OCI-LY1 (cell line): ENCODE results near the gene INPP5A.

ENCODE experiments used
- H2AFZ ChIP-seq: fragments of 200-600 bp; sonication (generic), shearing (Covaris generic); 2 replicates; pipeline ENCODE4 v1.6.0; 2014; ENCODE audit warnings: antibody characterized with exemption, mild to moderate bottlenecking, low read length
- H3F3A ChIP-seq: fragments of 200-600 bp; sonication (generic), shearing (Covaris generic); 2 replicates; pipeline ENCODE4 v1.6.0; 2014; ENCODE audit warnings: mild to moderate bottlenecking, antibody characterized with exemption, low read length, moderate library complexity; ENCODE audit not compliant: insufficient read depth
- H3K27ac ChIP-seq: fragments of 200-600 bp; sonication (generic); 2 replicates; pipeline ENCODE4 v1.5.1; 2014; ENCODE audit warnings: low read length, mixed run types, mild to moderate bottlenecking, low read depth; ENCODE audit not compliant: poor library complexity, severe bottlenecking
- H3K27me3 ChIP-seq: fragments of 200-600 bp; sonication (generic); 2 replicates; pipeline ENCODE4 v1.6.0; 2014; ENCODE audit warnings: antibody characterized with exemption, mild to moderate bottlenecking, low read length, moderate library complexity; ENCODE audit not compliant: insufficient read depth
- H3K36me3 ChIP-seq: fragments of 200-600 bp; sonication (generic); 2 replicates; pipeline ENCODE4 v1.6.1; 2014; ENCODE audit warnings: mild to moderate bottlenecking, antibody characterized with exemption, low read length, moderate library complexity, mixed read lengths; ENCODE audit not compliant: insufficient read depth
- H3K4me1 ChIP-seq: fragments of 200-600 bp; sonication (generic); 2 replicates; pipeline ENCODE4 v1.5.1; 2014; ENCODE audit warnings: mild to moderate bottlenecking, low read length, moderate library complexity; ENCODE audit not compliant: insufficient read depth, severe bottlenecking
- H3K4me2 ChIP-seq: fragments of 200-600 bp; sonication (generic), shearing (Covaris generic); 2 replicates; pipeline ENCODE4 v1.6.1; 2014; ENCODE audit warnings: low read length
- H3K4me3 ChIP-seq: fragments of 200-600 bp; sonication (generic); 2 replicates; pipeline ENCODE4 v1.5.1; 2014; ENCODE audit warnings: low read length, low read depth, mild to moderate bottlenecking, mixed read lengths; ENCODE audit not compliant: poor library complexity, severe bottlenecking
- H3K79me2 ChIP-seq: fragments of 200-600 bp; shearing (Covaris generic); 2 replicates; pipeline ENCODE4 v1.6.1; 2016; ENCODE audit warnings: mixed run types, low read length, mixed read lengths; ENCODE audit not compliant: insufficient read depth
- H3K9ac ChIP-seq: fragments of 200-600 bp; sonication (generic), shearing (Covaris generic); 2 replicates; pipeline ENCODE4 v1.6.1; 2014; ENCODE audit warnings: mild to moderate bottlenecking, low read length, mixed read lengths
- H3K9me2 ChIP-seq: fragments of 200-600 bp; sonication (generic), shearing (Covaris generic); 2 replicates; pipeline ENCODE4 v1.6.1; 2014; ENCODE audit warnings: low read depth, mild to moderate bottlenecking, low read length, mixed read lengths
- H3K9me3 ChIP-seq: fragments of 200-600 bp; shearing (Covaris generic); 2 replicates; pipeline ENCODE4 v1.6.1; 2014; ENCODE audit warnings: low read length, mixed read lengths
- H4K20me1 ChIP-seq: fragments of 200-600 bp; sonication (generic), shearing (Covaris generic); 2 replicates; pipeline ENCODE4 v1.6.0; 2016; ENCODE audit warnings: mild to moderate bottlenecking, low read length; ENCODE audit not compliant: insufficient read depth
- CTCF ChIP-seq: fragments of 200-600 bp; sonication (generic), shearing (Covaris generic); IDR thresholded peaks from 2 replicates; pipeline ENCODE4 v1.5.1; 2017; ENCODE audit warnings: mild to moderate bottlenecking, antibody characterized with exemption, low read length, moderate library complexity, mixed read lengths
- EZH2 ChIP-seq: fragments of 200-600 bp; sonication (generic), shearing (Covaris generic); IDR thresholded peaks from 2 replicates; pipeline ENCODE4 v1.8.0; 2017; ENCODE audit warnings: borderline replicate concordance, mixed run types, mild to moderate bottlenecking, antibody characterized with exemption, low read length, moderate library complexity, mixed read lengths

INPP5A gene

GRCh38 chr10:132786476-132786883 lies 248.9 kb downstream of the INPP5A start:
- no peaks in the 10 kb centered on the region for H3K9me3 ChIP-seq
- H3K27ac ChIP-seq = no peak overlapping the region
- no peak overlapping the region for H3K4me3 ChIP-seq

GRCh38 chr10:132786884-132787494 lies 249.4 kb downstream of the INPP5A start:
- TF ChIP-seq CTCF (no peak), EZH2 (no peak)
- no peak overlapping the region for H3K9ac ChIP-seq
- H3K9me3 ChIP-seq = no peaks in the 10 kb centered on the region
- no peaks in the 10 kb centered on the region for H3K27me3 ChIP-seq
- H4K20me1 ChIP-seq = no peaks in the 10 kb centered on the region
- H3K27ac ChIP-seq = no peak overlapping the region
- no peak overlapping the region for H2AFZ ChIP-seq
- H3K36me3 ChIP-seq = no peaks in the 10 kb centered on the region
- no peaks in the 10 kb centered on the region for H3F3A ChIP-seq
- no peak overlapping the region for H3K4me3 ChIP-seq
- no peaks in the 10 kb centered on the region for H3K9me2 ChIP-seq
- no peak overlapping the region for H3K4me2 ChIP-seq
- no peaks in the 10 kb centered on the region for H3K4me1 ChIP-seq
- H3K79me2 ChIP-seq = no peaks in the 10 kb centered on the region

More at GRCh38 chr10:132786476-132786883, 248.9 kb downstream of the INPP5A start:
- H4K20me1 ChIP-seq = no peaks in the 10 kb centered on the region
- H3K9ac ChIP-seq = no peak overlapping the region
- no peaks in the 10 kb centered on the region for H3K79me2 ChIP-seq
- no peaks in the 10 kb centered on the region for H3F3A ChIP-seq
- H2AFZ ChIP-seq = no peak overlapping the region
- H3K36me3 ChIP-seq = no peaks in the 10 kb centered on the region
- H3K4me1 ChIP-seq = no peaks in the 10 kb centered on the region
- no peak for TF ChIP-seq EZH2
- TF ChIP-seq CTCF = no peak
- H3K4me2 ChIP-seq = no peak overlapping the region
- no peaks in the 10 kb centered on the region for H3K9me2 ChIP-seq
- no peaks in the 10 kb centered on the region for H3K27me3 ChIP-seq

GRCh38 chr10:132787495-132788179 lies 250.1 kb downstream of the INPP5A start:
- Histone ChIP-seq H3K4me2 (no peak overlapping the region), H3K27me3 (no peaks in the 10 kb centered on the region)

More at GRCh38 chr10:132787495-132788179, 250.1 kb downstream of the INPP5A start:
- H3K27ac ChIP-seq = no peak overlapping the region
- H3K4me1 ChIP-seq = no peaks in the 10 kb centered on the region
- no peak for TF ChIP-seq CTCF
- no peak for TF ChIP-seq EZH2
- H3K9me2 ChIP-seq = no peaks in the 10 kb centered on the region
- H2AFZ ChIP-seq = no peak overlapping the region
- H3K9ac ChIP-seq = no peak overlapping the region
- no peaks in the 10 kb centered on the region for H3K79me2 ChIP-seq
- no peak overlapping the region for H3K4me3 ChIP-seq
- no peaks in the 10 kb centered on the region for H3K36me3 ChIP-seq
- no peaks in the 10 kb centered on the region for H3K9me3 ChIP-seq
- no peaks in the 10 kb centered on the region for H4K20me1 ChIP-seq
- H3F3A ChIP-seq = no peaks in the 10 kb centered on the region
